Measurements from ENCODE around the gene TENM4.
"Not testable (repeated sequence)": the region's sequence is repeated elsewhere in the genome, so short reads cannot be mapped to it uniquely, and the experiment has no call there.

The TENM4 gene

GRCh38 chr11:79222163-79222562 is 218.7 kb downstream of the TENM4 start:
- H3K4me3 ChIP-seq (ENCODE audit: low read depth, low read length), result not testable (repeated sequence)

GRCh38 chr11:79221444-79222130 is 219.2 kb downstream of the TENM4 start:
- no peak overlapping the region for H3K4me3 ChIP-seq (ENCODE audit: low read depth, low read length)

- H3K4me3 ChIP-seq (ENCODE audit: low read depth, low read length), result no peak overlapping the region
Measured at GRCh38 chr11:79220171-79220570, 220.7 kb downstream of the TENM4 start.

- no peak overlapping the region for H3K4me3 ChIP-seq (ENCODE audit: low read depth, low read length)
Measured at GRCh38 chr11:79219186-79220045, 221.4 kb downstream of the TENM4 start.

GRCh38 chr11:79212741-79213190 is 228.1 kb downstream of the TENM4 start:
- H3K4me3 ChIP-seq (ENCODE audit: low read depth, low read length), result no peak overlapping the region

GRCh38 chr11:79209540-79210266 is 231.1 kb downstream of the TENM4 start:
- no peak overlapping the region for H3K4me3 ChIP-seq (ENCODE audit: low read depth, low read length)

- H3K4me3 ChIP-seq (ENCODE audit: low read depth, low read length), result no peak overlapping the region
Measured at GRCh38 chr11:79208126-79208525, 232.7 kb downstream of the TENM4 start.

GRCh38 chr11:79206951-79207350 is 233.9 kb downstream of the TENM4 start:
- no peak overlapping the region for H3K4me3 ChIP-seq (ENCODE audit: low read depth, low read length)

- H3K4me3 ChIP-seq (ENCODE audit: low read depth, low read length), result no peak overlapping the region
Measured at GRCh38 chr11:79205786-79206185, 235.0 kb downstream of the TENM4 start.

GRCh38 chr11:79201677-79202347 is 239.0 kb downstream of the TENM4 start:
- no peak overlapping the region for H3K4me3 ChIP-seq (ENCODE audit: low read depth, low read length)

- no peak overlapping the region for H3K4me3 ChIP-seq (ENCODE audit: low read depth, low read length)
Measured at GRCh38 chr11:79200398-79201070, 240.3 kb downstream of the TENM4 start.

GRCh38 chr11:79199729-79200354 is 241.0 kb downstream of the TENM4 start:
- no peak overlapping the region for H3K4me3 ChIP-seq (ENCODE audit: low read depth, low read length)

- no peak overlapping the region for H3K4me3 ChIP-seq (ENCODE audit: low read depth, low read length)
Measured at GRCh38 chr11:79198898-79199250, 242.0 kb downstream of the TENM4 start.

GRCh38 chr11:79198203-79198897 is 242.5 kb downstream of the TENM4 start:
- no peak overlapping the region for H3K4me3 ChIP-seq (ENCODE audit: low read depth, low read length)

GRCh38 chr11:79196950-79197349 is 243.9 kb downstream of the TENM4 start:
- no peak overlapping the region for H3K4me3 ChIP-seq (ENCODE audit: low read depth, low read length)

- H3K4me3 ChIP-seq (ENCODE audit: low read depth, low read length), result no peak overlapping the region
Measured at GRCh38 chr11:79195209-79195608, 245.6 kb downstream of the TENM4 start.

GRCh38 chr11:79193663-79194310 is 247.0 kb downstream of the TENM4 start:
- no peak overlapping the region for H3K4me3 ChIP-seq (ENCODE audit: low read depth, low read length)

GRCh38 chr11:79192836-79193235 is 248.0 kb downstream of the TENM4 start:
- no peak overlapping the region for H3K4me3 ChIP-seq (ENCODE audit: low read depth, low read length)

GRCh38 chr11:79191716-79192115 is 249.1 kb downstream of the TENM4 start:
- H3K4me3 ChIP-seq (ENCODE audit: low read depth, low read length), result not testable (repeated sequence)
